ENCODE results near the gene WFDC9. TPM values are rescaled to one million over a fixed set of nuclear protein-coding genes. Genes with fewer than 3 reads are reported as not detected.
A peak's percentile ranks its signal among the peaks of the same experiment; 100 is the strongest.

Gene WFDC9
- total RNA-seq, 6 experiments from 2014 or later = not detected

- Mint-ChIP-seq H3K27me3 (ENCODE audit: insufficient read depth) (peaks cover 8% of the 10 kb centered on the region), H3K9me3 (no peaks in the 10 kb centered on the region), H3K27ac (no peak overlapping the region), H3K4me3 (no peak overlapping the region), H3K36me3 (ENCODE audit: low read depth) (no peaks in the 10 kb centered on the region), H3K4me1 (ENCODE audit: low read depth) (no peaks in the 10 kb centered on the region)
- DNase-seq = no peak
- TF ChIP-seq, protein P1, sequence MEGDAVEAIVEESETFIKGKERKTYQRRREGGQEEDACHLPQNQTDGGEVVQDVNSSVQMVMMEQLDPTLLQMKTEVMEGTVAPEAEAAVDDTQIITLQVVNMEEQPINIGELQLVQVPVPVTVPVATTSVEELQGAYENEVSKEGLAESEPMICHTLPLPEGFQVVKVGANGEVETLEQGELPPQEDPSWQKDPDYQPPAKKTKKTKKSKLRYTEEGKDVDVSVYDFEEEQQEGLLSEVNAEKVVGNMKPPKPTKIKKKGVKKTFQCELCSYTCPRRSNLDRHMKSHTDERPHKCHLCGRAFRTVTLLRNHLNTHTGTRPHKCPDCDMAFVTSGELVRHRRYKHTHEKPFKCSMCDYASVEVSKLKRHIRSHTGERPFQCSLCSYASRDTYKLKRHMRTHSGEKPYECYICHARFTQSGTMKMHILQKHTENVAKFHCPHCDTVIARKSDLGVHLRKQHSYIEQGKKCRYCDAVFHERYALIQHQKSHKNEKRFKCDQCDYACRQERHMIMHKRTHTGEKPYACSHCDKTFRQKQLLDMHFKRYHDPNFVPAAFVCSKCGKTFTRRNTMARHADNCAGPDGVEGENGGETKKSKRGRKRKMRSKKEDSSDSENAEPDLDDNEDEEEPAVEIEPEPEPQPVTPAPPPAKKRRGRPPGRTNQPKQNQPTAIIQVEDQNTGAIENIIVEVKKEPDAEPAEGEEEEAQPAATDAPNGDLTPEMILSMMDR (IDR thresholded peaks at IDR 0.05) = no peak
These were observed 13.5 kb downstream of the WFDC9 start for GRCh38 chr20:45617591-45617990.

GRCh38 chr20:45612314-45612713 lies 18.8 kb downstream of the WFDC9 start:
- H3K27me3 Mint-ChIP-seq (ENCODE audit: insufficient read depth) = peaks cover 9% of the 10 kb centered on the region

GRCh38 chr20:45611054-45611453 lies 20.0 kb downstream of the WFDC9 start:
- peaks cover 6% of the 10 kb centered on the region for H3K9me3 Mint-ChIP-seq
- TF ChIP-seq, protein P1 (IDR thresholded peaks at IDR 0.05) = no peak
- peaks cover 9% of the 10 kb centered on the region for H3K27me3 Mint-ChIP-seq (ENCODE audit: insufficient read depth)
- H3K4me1 Mint-ChIP-seq (ENCODE audit: low read depth) = peaks cover 14% of the 10 kb centered on the region
- H3K36me3 Mint-ChIP-seq (ENCODE audit: low read depth) = peaks cover 6% of the 10 kb centered on the region; the same call in 1 of the 2 replicates
- peak overlapping the region; percentile 31 for H3K4me3 Mint-ChIP-seq
- peak overlapping the region; percentile 17 for H3K27ac Mint-ChIP-seq
- DNase-seq = peak; percentile 48

More at GRCh38 chr20:45612314-45612713, 18.8 kb downstream of the WFDC9 start:
- Mint-ChIP-seq H3K9me3 (peaks cover under 1% of the 10 kb centered on the region; the same call in 1 of the 2 replicates), H3K4me3 (no peak overlapping the region), H3K36me3 (ENCODE audit: low read depth) (peaks cover 2% of the 10 kb centered on the region; the same call in 1 of the 2 replicates), H3K27ac (no peak overlapping the region), H3K4me1 (ENCODE audit: low read depth) (peaks cover 14% of the 10 kb centered on the region)
- TF ChIP-seq, protein P1 (IDR thresholded peaks at IDR 0.05) = no peak
- DNase-seq = no peak

DNA sequence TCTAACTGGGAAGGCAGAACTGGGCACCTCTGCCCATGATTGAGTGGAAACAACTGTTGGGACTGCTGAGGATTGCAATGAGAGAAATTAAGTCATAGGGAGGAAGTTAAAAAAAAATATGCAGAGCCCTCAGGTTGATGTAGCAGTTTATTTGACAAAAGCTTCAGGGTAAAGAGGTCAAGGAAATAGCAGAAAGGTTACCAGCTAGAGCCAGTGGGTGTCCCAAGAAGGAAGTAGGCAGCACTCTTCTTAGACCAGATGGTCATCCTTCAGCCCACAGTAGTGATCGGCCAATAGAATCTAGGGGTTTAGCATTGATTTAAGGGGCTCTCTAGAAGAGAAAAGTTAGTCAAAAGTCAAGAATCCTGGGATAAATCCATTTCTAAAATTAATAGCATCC lies 23.3 kb downstream of the WFDC9 start:
- H3K4me1 Mint-ChIP-seq (ENCODE audit: low read depth) = peaks cover 14% of the 10 kb centered on the region

GRCh38 chr20:45595235-45595634 lies 35.8 kb downstream of the WFDC9 start:
- H3K4me3 Mint-ChIP-seq = no peak overlapping the region
- peaks cover 2% of the 10 kb centered on the region for H3K27me3 Mint-ChIP-seq (ENCODE audit: insufficient read depth)
- H3K4me1 Mint-ChIP-seq (ENCODE audit: low read depth) = no peaks in the 10 kb centered on the region
- H3K27ac Mint-ChIP-seq = no peak overlapping the region
- TF ChIP-seq, protein P1 (IDR thresholded peaks at IDR 0.05) = no peak
- DNase-seq = no peak
- no peaks in the 10 kb centered on the region for H3K9me3 Mint-ChIP-seq
- H3K36me3 Mint-ChIP-seq (ENCODE audit: low read depth) = no peaks in the 10 kb centered on the region

More for the DNA sequence above, 23.3 kb downstream of the WFDC9 start:
- TF ChIP-seq, protein P1 (IDR thresholded peaks at IDR 0.05) = no peak
- no peak for DNase-seq
- peaks cover 17% of the 10 kb centered on the region for H3K9me3 Mint-ChIP-seq
- H3K4me3 Mint-ChIP-seq = no peak overlapping the region
- H3K36me3 Mint-ChIP-seq (ENCODE audit: low read depth) = peaks cover 11% of the 10 kb centered on the region
- H3K27me3 Mint-ChIP-seq (ENCODE audit: insufficient read depth) = peaks cover 2% of the 10 kb centered on the region
- no peak overlapping the region for H3K27ac Mint-ChIP-seq

GRCh38 chr20:45593498-45593897 lies 37.6 kb downstream of the WFDC9 start:
- no peak overlapping the region for H3K27ac Mint-ChIP-seq
- H3K4me3 Mint-ChIP-seq = no peak overlapping the region
- no peaks in the 10 kb centered on the region for H3K36me3 Mint-ChIP-seq (ENCODE audit: low read depth)
- peaks cover 6% of the 10 kb centered on the region for H3K27me3 Mint-ChIP-seq (ENCODE audit: insufficient read depth)
- no peaks in the 10 kb centered on the region for H3K9me3 Mint-ChIP-seq
- TF ChIP-seq, protein P1 (IDR thresholded peaks at IDR 0.05) = no peak
- no peak for DNase-seq
- no peaks in the 10 kb centered on the region for H3K4me1 Mint-ChIP-seq (ENCODE audit: low read depth)

Measured in HFFc6 (cell line).